GM12891 (cell line): Measurements from ENCODE around the gene RBBP4.
"Not testable (repeated sequence)": the region's sequence is repeated elsewhere in the genome, so short reads cannot be mapped to it uniquely, and the experiment has no call there.

Experiments
- PAX5 ChIP-seq: IDR thresholded peaks from 2 replicates; pipeline ENCODE4 v1.6.1; 2011; ENCODE audit warnings: low read length, moderate library complexity, mild to moderate bottlenecking; ENCODE audit not compliant: insufficient read depth, severe bottlenecking
- POLR2A ChIP-seq: IDR thresholded peaks from 2 replicates; pipeline ENCODE4 v1.6.1; 2011; ENCODE audit warnings: low read depth, low read length, control low read depth
- POLR2AphosphoS5 ChIP-seq: IDR thresholded peaks from 2 replicates; pipeline ENCODE4 v1.6.1; 2011; ENCODE audit warnings: low read depth, low read length, control low read depth
- SPI1 ChIP-seq: IDR thresholded peaks from 2 replicates; pipeline ENCODE4 v1.6.1; 2011; ENCODE audit warnings: low read depth, low read length, control low read depth
- TAF1 ChIP-seq: IDR thresholded peaks from 2 replicates; pipeline ENCODE4 v1.6.1; 2011; ENCODE audit warnings: low read depth, low read length, control low read depth

DNA sequence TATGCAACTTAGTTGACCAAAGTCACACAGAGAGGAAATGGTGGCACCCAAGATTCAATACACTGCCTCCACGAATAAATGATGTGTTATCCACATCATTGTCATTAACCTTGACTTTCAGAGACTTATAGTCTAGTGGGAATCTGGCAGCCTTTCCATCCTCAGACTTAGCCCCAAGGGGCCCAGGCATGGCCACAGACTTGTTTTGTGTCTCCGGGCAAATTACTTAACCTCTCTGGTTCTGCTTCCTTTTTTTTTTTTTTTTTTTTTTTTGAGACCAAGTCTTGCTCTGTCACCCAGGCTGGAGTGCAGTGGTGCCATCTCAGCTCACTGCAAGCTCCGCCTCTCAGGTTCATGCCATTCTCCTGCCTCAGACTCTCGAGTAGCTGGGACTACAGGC is 60.2 kb downstream of the RBBP4 start:
- not testable (repeated sequence) for TF ChIP-seq POLR2A, TAF1, POLR2AphosphoS5, PAX5, SPI1
